Measurements from ENCODE around the gene FUT4.

GRCh38 chr11:94577841-94578240 lies 34.1 kb downstream of the FUT4 start:
- TF ChIP-seq POLR2A (IDR thresholded peaks at IDR 0.05; ENCODE audit: low read length) (no peak), GATA1 (IDR thresholded peaks at IDR 0.05; ENCODE audit: low read depth, low read length) (no peak)
